H9 (cell line): ENCODE measurements around the gene SPATS2. TPM values are rescaled to one million over a fixed set of nuclear protein-coding genes. Genes with fewer than 3 reads are reported as not detected.
A peak's percentile ranks its signal among the peaks of the same experiment; 100 is the strongest.

Experiments used
- DNase-seq: peaks from one replicate; pipeline ENCODE4 v3.0.0-alpha.2; 2017
- H2AFZ ChIP-seq: one replicate; pipeline ENCODE4 v1.6.1; 2013; ENCODE audit warnings: mild to moderate bottlenecking, low read length, control low read depth, moderate library complexity
- H2AK5ac ChIP-seq: 2 replicates; pipeline ENCODE4 v1.6.1; 2013; ENCODE audit warnings: low read length, control low read depth, mixed read lengths; ENCODE audit not compliant: insufficient read length
- H2BK120ac ChIP-seq: one replicate; pipeline ENCODE4 v1.6.1; 2013; ENCODE audit warnings: low read depth, mild to moderate bottlenecking, low read length, control low read depth, inconsistent platforms; ENCODE audit not compliant: poor library complexity, severe bottlenecking
- H2BK12ac ChIP-seq: 2 replicates; pipeline ENCODE4 v1.6.1; 2013; ENCODE audit warnings: low read length, control low read depth, mixed read lengths, low read depth; ENCODE audit not compliant: insufficient read length
- H2BK15ac ChIP-seq: 2 replicates; pipeline ENCODE4 v1.6.1; 2013; ENCODE audit warnings: low read depth, low read length, control low read depth
- H2BK20ac ChIP-seq: one replicate; pipeline ENCODE4 v1.6.1; 2013; ENCODE audit warnings: low read depth, mild to moderate bottlenecking, low read length, control low read depth, inconsistent platforms; ENCODE audit not compliant: poor library complexity, severe bottlenecking
- H2BK5ac ChIP-seq: 2 replicates; pipeline ENCODE4 v1.6.1; 2013; ENCODE audit warnings: low read length, control low read depth, mixed read lengths; ENCODE audit not compliant: insufficient read length
- H3K14ac ChIP-seq: 2 replicates; pipeline ENCODE4 v1.6.1; 2013; ENCODE audit warnings: low read length, control low read depth; ENCODE audit not compliant: insufficient read depth
- H3K18ac ChIP-seq: 2 replicates; pipeline ENCODE4 v1.6.1; 2013; ENCODE audit warnings: low read depth, mild to moderate bottlenecking, mixed read lengths, low read length, control low read depth; ENCODE audit not compliant: insufficient read length
- H3K23ac ChIP-seq: 2 replicates; pipeline ENCODE4 v1.6.1; 2013; ENCODE audit warnings: low read length, control low read depth, mixed read lengths, low read depth; ENCODE audit not compliant: insufficient read length
- H3K23me2 ChIP-seq: 2 replicates; pipeline ENCODE4 v1.6.1; 2013; ENCODE audit warnings: low read depth, mild to moderate bottlenecking, mixed read lengths, low read length, control low read depth; ENCODE audit not compliant: insufficient read length, poor library complexity, severe bottlenecking
- H3K27ac ChIP-seq: 2 replicates; pipeline ENCODE4 v1.5.1; 2013; ENCODE audit warnings: low read length, control low read depth, mixed read lengths, low read depth; ENCODE audit not compliant: insufficient read length
- H3K27me3 ChIP-seq: 2 replicates; pipeline ENCODE4 v1.6.1; 2013; ENCODE audit warnings: low read length, control low read depth, inconsistent platforms; ENCODE audit not compliant: insufficient read depth
- H3K4ac ChIP-seq: 2 replicates; pipeline ENCODE4 v1.6.1; 2013; ENCODE audit warnings: low read depth, mild to moderate bottlenecking, control low read depth, inconsistent platforms, low read length, moderate library complexity
- H3K4me1 ChIP-seq: 2 replicates; pipeline ENCODE4 v1.6.1; 2013; ENCODE audit warnings: low read length, control low read depth, inconsistent platforms; ENCODE audit not compliant: insufficient read depth
- H3K4me2 ChIP-seq: 2 replicates; pipeline ENCODE4 v1.6.1; 2013; ENCODE audit warnings: low read length, control low read depth, mixed read lengths; ENCODE audit not compliant: insufficient read length, insufficient read depth
- H3K56ac ChIP-seq: 2 replicates; pipeline ENCODE4 v1.6.1; 2013; ENCODE audit warnings: low read depth, mild to moderate bottlenecking, mixed read lengths, low read length, control low read depth; ENCODE audit not compliant: insufficient read length
- H3K79me1 ChIP-seq: 2 replicates; pipeline ENCODE4 v1.6.1; 2013; ENCODE audit warnings: low read depth, mild to moderate bottlenecking, moderate library complexity, low read length, control low read depth, inconsistent platforms; ENCODE audit not compliant: insufficient read depth, poor library complexity, severe bottlenecking
- H3K79me2 ChIP-seq: 2 replicates; pipeline ENCODE4 v1.6.1; 2013; ENCODE audit warnings: low read length, control low read depth, inconsistent platforms; ENCODE audit not compliant: insufficient read depth
- H3K9ac ChIP-seq: 2 replicates; pipeline ENCODE4 v1.6.1; 2013; ENCODE audit warnings: low read length, control low read depth, mixed read lengths; ENCODE audit not compliant: insufficient read length; ENCODE audit errors: extremely low read depth
- H3K9me3 ChIP-seq: one replicate; pipeline ENCODE4 v1.6.1; 2013; ENCODE audit warnings: low read depth, low read length, inconsistent platforms; ENCODE audit not compliant: control insufficient read depth
- H3T11ph ChIP-seq: one replicate; pipeline ENCODE4 v1.6.1; 2013; ENCODE audit warnings: mild to moderate bottlenecking, low read length, control low read depth, inconsistent platforms
- H4K20me1 ChIP-seq: one replicate; pipeline ENCODE4 v1.6.1; 2013; ENCODE audit not compliant: control insufficient read depth, insufficient read length, insufficient read depth
- H4K5ac ChIP-seq: 2 replicates; pipeline ENCODE4 v1.6.1; 2013; ENCODE audit warnings: low read depth, mild to moderate bottlenecking, mixed read lengths, low read length, control low read depth; ENCODE audit not compliant: insufficient read length
- H4K8ac ChIP-seq: replicated peaks from 2 replicates; pipeline ENCODE4 v1.6.1; 2013; ENCODE audit warnings: low read length, control low read depth, mixed read lengths, low read depth; ENCODE audit not compliant: insufficient read length
- H4K91ac ChIP-seq: 2 replicates; pipeline ENCODE4 v1.6.1; 2013; ENCODE audit warnings: low read depth, mild to moderate bottlenecking, moderate library complexity, mixed read lengths, low read length, control low read depth; ENCODE audit not compliant: insufficient read length
- H3K27ac Mint-ChIP-seq, 3 experiments: 2 replicates in 2 of 3; 3 replicates in 1 of 3; pipeline ENCODE4 v1.8.0; 2020 to 2021; ENCODE audit warnings: mixed read lengths in 3 of 3, mild to moderate bottlenecking in 1 of 3, moderate library complexity in 1 of 3
- H3K27me3 Mint-ChIP-seq: 2 replicates; pipeline ENCODE4 v1.8.0; 2021; ENCODE audit warnings: low read depth, mild to moderate bottlenecking, moderate library complexity, mixed read lengths
- H3K36me3 Mint-ChIP-seq, 3 experiments: 2 replicates in 2 of 3; 3 replicates in 1 of 3; pipeline ENCODE4 v1.8.0; 2020 to 2021; ENCODE audit warnings: low read depth in 3 of 3, mixed read lengths in 3 of 3; ENCODE audit not compliant: insufficient read depth in 1 of 3
- H3K4me1 Mint-ChIP-seq, 2 experiments: 2 replicates each; pipeline ENCODE4 v1.8.0; 2020; ENCODE audit warnings: mixed read lengths in 2 of 2
- H3K4me3 Mint-ChIP-seq, 2 experiments: 2 replicates in 1 of 2; 3 replicates in 1 of 2; pipeline ENCODE4 v1.8.0; 2020 to 2021; ENCODE audit warnings: mild to moderate bottlenecking in 2 of 2, mixed read lengths in 2 of 2, moderate library complexity in 1 of 2
- H3K9me3 Mint-ChIP-seq, 2 experiments: 2 replicates in 1 of 2; 3 replicates in 1 of 2; pipeline ENCODE4 v1.8.0; 2020; ENCODE audit warnings: mild to moderate bottlenecking in 2 of 2, mixed read lengths in 2 of 2, moderate library complexity in 1 of 2
- CTCF ChIP-seq: fragments of 200-600 bp; sonication (generic); conservative IDR thresholded peaks from 3 replicates; pipeline ENCODE4 v1.8.0; 2021; ENCODE audit warnings: antibody characterized with exemption, mild to moderate bottlenecking
- WGBS: extraction: QIAGEN DNeasy Blood & Tissue Kit; methylation state at CpG from one replicate; pipeline ENCODE4 v1.1.7; 2013; ENCODE audit warnings: missing lambda C conversion rate, low lambda C conversion rate, mixed read lengths; ENCODE audit not compliant: insufficient read length; ENCODE audit errors: extremely low coverage; 5-methylcytosine and 5-hydroxymethylcytosine counted together
- total RNA-seq: library from RNA; stranded (reverse); gene quantifications from 2 replicates; pipeline ENCODE4 v1.2.1, GENCODE V29; 2021

The SPATS2 gene
- total RNA-seq, 1 experiment from 2014 or later, result 17.1 TPM

GRCh38 chr12:49534731-49535278 is 167.5 kb downstream of the SPATS2 start:
- no peaks in the 10 kb centered on the region; the same call in 1 of the 2 replicates for H3K4me1 ChIP-seq
- H2AFZ ChIP-seq, result no peak overlapping the region
- no peaks in the 10 kb centered on the region for H4K20me1 ChIP-seq
- H3K79me2 ChIP-seq, result no peaks in the 10 kb centered on the region
- H3K9ac ChIP-seq, result no peak overlapping the region
- H2BK5ac ChIP-seq, result no peak overlapping the region
- H3K56ac ChIP-seq, result no peak overlapping the region
- WGBS, result no CpG with 5 or more reads among the region's 13 CpGs
- peak; percentile 30 for DNase-seq
- H3K4me3 Mint-ChIP-seq, result no peak overlapping the region
- no peak overlapping the region for H3K4me2 ChIP-seq
- no peaks in the 10 kb centered on the region for H3K79me1 ChIP-seq
- H4K5ac ChIP-seq, result no peak overlapping the region
- H3K27me3 Mint-ChIP-seq, result peaks cover 60% of the 10 kb centered on the region
- no peak overlapping the region for H3K27ac ChIP-seq
- H3K9me3 ChIP-seq, result no peaks in the 10 kb centered on the region
- H3K27ac Mint-ChIP-seq, result peak overlapping the region in 1 of 3 experiments; percentile 53; a peak in 1 of 7 replicates
- H3K27me3 ChIP-seq, result peaks cover 33% of the 10 kb centered on the region
- no peak overlapping the region for H2BK12ac ChIP-seq
- H3K23me2 ChIP-seq, result peaks cover 10% of the 10 kb centered on the region
- H2BK20ac ChIP-seq, result no peak overlapping the region
- H2BK15ac ChIP-seq, result no peak overlapping the region
- no peak overlapping the region for H4K8ac ChIP-seq
- H4K91ac ChIP-seq, result no peak overlapping the region
- H3K4ac ChIP-seq, result no peak overlapping the region
- H3K4me1 Mint-ChIP-seq, result peaks cover 7 to 19% of the 10 kb centered on the region in 2 experiments; a peak in 3 of 4 replicates
- H3K36me3 Mint-ChIP-seq, result 0 out of 7 replicates have a peak, but pooled peaks cover 0 to 3% (median 0%) of the 10 kb centered on the region in 3 experiments
- H2BK120ac ChIP-seq, result no peak overlapping the region
- no peaks in the 10 kb centered on the region; a peak in 1 of 5 replicates for H3K9me3 Mint-ChIP-seq
- H2AK5ac ChIP-seq, result no peak overlapping the region
- H3T11ph ChIP-seq, result no peak overlapping the region
- no peak overlapping the region for H3K14ac ChIP-seq
- H3K23ac ChIP-seq, result no peak overlapping the region
- H3K18ac ChIP-seq, result no peak overlapping the region
- TF ChIP-seq CTCF, result no peak
